Cerebellar cortex (tissue), 1 donor: ENCODE data around the gene ANO3.
"Not testable (repeated sequence)": the region's sequence is repeated elsewhere in the genome, so short reads cannot be mapped to it uniquely, and the experiment has no call there.

Experiments
- DNase-seq: peaks from one replicate; pipeline ENCODE4 v3.0.0-alpha.2; 2015; ENCODE audit warnings: low spot score

Gene ANO3

GRCh38 chr11:26575946-26576345 lies 244.0 kb downstream of the ANO3 start:
- DNase-seq, result no peak

DNA sequence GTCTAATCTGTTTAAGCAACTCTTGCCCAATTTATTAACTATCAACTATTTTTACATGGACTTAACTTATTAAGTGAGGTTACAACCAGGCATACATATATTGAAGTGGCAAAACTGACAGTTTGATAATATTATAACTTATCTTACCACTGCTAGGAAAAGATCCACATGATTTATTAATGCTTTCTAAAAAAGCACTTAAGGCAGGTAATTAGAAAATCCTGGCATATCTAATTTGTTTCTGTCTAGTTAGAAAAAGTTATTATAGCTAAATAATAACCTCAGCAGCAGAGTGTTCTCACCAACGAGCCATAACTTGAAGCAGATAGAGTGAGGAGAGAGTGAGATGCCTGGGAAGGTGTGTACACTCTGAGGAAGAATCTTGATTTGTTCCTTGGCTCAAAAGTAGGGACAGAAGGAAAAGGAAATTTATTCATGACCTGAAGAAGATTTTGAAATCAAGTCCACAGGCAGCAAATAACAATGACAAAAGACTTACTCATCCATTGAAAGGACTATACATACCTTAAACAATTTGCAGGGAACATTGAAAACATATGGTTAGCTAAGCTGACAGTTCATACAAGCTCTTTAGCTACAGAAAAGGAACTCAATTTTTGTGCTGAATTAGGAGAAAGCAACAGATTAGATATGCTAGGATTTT lies 247.2 kb downstream of the ANO3 start:
- DNase-seq, result no peak

DNA sequence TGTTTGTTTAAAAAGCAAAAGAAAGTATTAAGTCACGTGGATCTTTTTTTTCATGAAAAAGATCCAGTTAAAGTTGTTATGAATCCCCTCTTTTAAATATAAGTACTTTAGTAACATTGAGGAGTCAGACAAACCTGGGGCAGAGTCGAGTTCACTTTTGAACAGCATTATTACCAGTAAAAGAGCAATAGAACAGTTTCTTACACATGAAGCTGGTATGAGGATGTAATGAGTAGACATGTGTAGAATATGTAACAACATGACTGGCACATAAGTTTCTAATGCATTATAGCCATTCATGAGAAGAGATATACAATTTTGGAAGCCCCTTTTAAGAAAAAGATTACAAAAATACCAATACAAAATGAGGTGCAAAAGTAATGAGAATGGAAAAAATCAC lies 247.8 kb downstream of the ANO3 start:
- DNase-seq, result no peak

DNA sequence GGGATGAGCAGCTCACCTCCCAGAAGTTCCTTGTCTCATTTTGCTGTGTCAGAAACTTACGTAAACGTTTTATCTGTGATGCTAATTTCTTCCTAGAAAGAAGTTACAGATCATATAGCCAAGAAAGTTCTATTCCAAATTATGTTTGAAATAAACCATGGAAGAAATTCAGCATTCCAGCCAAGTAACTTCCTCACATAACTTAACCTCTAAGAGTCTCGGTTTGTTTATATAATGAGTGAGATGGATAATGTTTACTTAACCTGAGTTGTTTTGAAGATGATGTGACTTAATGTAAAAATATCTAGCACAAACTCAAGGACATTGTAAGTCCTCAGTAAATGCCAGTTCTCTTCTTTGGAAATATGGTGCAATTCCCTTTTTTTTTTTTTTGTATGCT lies 249.0 kb downstream of the ANO3 start:
- no peak for DNase-seq

GRCh38 chr11:26583550-26583949 lies 251.6 kb downstream of the ANO3 start:
- no peak for DNase-seq

GRCh38 chr11:26584818-26585217 lies 252.9 kb downstream of the ANO3 start:
- no peak for DNase-seq

GRCh38 chr11:26587073-26587472 lies 255.1 kb downstream of the ANO3 start:
- DNase-seq, result no peak

DNA sequence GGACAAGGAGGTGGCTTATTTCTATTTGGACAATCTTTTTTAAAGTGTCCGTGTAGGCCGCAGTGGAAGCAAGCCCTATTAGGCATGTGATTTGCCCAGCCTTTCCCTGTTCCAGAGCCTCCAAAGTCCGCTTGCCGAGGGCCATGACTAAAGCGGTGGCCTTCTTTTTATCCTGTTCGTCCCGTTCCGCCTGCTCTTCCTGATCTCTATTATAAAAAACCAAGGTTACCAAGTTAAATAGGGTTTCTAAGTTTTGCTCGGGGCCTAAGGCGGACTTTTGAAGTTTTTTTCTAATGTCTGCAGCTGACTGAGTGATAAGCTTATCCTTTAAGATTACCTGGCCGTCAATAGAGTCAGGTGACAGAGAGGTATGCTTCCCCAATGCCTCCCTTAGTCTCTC lies 261.8 kb downstream of the ANO3 start:
- no peak for DNase-seq

DNA sequence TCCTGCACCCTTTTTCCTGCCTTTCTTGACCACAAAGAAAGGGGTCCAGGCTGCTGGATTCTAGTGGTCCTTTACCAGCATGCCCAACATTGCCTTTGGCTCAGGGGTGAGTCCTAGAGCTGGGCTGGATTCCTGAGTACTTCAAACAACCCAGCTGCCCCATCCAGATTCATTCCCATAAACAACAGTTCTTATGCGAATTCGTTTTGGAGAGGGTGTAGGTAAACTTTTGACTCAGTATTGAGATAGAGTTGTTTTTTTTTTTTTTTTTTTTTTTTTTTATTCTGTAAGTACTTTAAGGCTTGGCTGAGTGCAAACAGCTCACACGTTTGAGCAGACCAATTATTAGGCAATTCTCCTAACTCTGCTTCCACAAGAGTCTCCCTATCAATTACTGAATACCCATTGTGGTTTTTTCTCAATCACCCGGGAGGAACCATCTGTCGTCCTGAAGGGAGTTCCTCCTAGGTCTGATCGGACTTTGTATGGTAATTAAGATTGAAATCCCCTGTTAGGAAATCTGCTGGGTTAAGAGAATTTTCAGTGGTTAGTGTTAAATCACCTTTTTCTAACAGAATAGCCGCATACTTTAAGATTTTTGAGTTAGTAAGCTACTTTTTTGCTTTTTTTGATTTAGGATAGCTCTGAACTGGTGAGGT lies 263.4 kb downstream of the ANO3 start:
- DNase-seq, result not testable (repeated sequence)

DNA sequence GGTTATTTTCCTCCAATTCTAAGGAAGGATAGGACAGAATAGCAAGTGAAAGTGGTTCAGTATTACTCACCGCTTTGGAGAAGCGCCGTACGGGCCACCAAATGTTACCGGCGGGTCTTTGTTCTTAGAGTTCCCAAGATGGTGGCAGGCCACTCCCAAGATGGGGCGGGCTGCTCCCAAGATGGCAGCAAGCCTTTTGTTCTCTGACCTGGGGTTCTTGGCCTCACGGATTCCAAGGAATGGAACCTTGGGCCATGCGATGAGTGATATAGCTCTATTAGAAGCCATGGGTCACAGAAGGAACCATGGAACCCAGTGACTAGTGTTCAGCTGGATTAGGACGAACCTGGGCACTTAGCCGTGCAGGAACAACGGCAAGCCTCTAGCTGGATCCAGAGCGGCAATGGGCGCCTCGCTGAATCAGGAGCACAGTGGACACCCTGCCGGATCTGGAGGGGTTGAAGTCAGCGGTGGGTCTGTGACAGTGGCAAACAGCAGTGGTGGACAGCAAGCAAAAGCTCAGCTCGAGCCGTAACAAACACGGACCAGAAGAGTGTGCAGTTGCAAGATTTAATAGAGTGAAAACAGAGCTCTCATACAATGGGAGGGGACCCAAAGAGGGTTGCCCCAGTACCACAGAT lies 265.2 kb downstream of the ANO3 start:
- DNase-seq, result not testable (repeated sequence)

- no peak for DNase-seq
These were observed 266.0 kb downstream of the ANO3 start for GRCh38 chr11:26597899-26598298.

DNA sequence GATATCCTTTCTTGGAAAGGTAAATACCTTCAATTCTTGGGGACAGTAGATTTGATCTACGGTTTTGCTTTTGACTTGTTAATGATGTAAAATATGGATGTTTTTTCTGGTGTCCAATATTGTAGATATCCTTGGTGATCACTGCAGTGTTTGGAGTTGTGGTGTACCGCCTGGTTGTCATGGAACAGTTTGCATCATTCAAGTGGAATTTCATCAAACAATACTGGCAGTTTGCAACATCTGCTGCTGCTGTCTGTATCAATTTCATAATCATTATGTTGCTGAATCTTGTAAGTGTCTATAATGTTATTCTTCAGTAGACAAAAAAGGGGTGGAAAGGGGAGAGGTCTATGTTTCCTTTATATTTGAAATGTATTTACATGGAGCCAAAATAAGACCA lies 267.5 kb downstream of the ANO3 start:
- no peak for DNase-seq

DNA sequence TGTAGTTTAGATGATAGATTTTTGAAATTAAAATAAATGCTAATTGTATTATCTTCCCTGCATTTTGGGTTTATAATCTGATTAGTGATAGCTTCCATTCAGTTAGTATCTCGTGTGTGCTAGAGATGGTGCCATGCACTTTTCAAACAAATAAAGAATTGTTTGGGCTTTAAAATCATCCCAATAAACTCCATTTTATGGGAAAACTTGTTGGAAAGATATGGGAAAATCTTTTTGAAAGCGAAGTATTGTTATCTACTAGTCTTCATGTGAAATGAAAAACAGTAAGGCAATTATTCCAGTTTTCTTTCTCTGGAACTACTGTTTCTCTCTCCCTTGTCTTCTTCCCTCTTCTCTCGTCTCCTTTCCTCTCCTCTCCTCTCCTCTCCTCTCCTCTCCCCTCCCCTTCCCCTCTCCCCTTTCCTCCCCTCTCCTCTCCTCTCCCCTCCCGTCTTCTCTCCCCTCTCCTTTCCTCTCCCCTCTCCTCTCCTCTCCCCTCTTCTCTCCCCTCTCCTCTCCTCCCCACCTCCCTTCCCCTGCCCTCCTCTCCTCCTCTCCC lies 268.0 kb downstream of the ANO3 start:
- DNase-seq, result no peak

DNA sequence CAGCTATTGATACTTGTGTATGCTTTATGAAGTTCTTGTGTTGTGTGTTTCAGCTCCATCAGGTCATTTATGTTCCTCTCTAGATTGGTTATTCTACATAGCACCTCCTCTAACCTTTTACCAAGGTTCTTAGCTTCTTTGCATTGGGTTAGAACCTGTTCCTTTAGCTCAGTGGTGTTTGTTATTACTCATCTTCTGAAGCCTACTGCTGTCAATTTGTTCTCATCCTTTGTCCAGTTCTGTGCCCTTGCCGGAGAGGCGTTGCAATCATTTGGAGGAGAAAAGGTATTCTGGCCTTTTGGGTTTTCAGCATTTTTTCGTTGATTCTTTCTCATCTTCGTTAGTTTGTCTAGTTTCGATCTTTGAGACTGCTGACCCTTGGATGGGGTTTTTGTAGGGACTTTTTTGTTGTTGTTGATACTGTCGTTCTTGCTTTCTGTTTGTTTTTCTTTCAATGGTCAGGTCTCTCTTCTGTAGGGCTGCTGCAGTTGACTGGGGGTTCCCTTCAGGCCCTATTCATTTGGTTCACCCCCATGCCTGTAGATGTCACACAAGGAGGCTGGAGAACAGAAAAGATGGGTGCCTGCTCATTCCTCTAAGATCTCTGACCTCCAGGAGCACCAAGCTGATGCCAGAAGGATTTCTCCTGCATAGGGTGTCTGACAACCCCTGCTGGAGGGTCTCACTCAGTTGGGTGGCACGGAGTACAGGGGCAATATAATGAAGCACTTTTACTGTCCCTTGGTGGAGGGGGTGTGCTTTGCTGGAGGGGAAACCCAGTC lies 276.0 kb downstream of the ANO3 start:
- no peak for DNase-seq

GRCh38 chr11:26608507-26609146 lies 276.7 kb downstream of the ANO3 start:
- no peak for DNase-seq

- no peak for DNase-seq
These were observed 281.8 kb downstream of the ANO3 start for GRCh38 chr11:26613759-26614158.

GRCh38 chr11:26618441-26618840 lies 286.5 kb downstream of the ANO3 start:
- DNase-seq, result no peak

DNA sequence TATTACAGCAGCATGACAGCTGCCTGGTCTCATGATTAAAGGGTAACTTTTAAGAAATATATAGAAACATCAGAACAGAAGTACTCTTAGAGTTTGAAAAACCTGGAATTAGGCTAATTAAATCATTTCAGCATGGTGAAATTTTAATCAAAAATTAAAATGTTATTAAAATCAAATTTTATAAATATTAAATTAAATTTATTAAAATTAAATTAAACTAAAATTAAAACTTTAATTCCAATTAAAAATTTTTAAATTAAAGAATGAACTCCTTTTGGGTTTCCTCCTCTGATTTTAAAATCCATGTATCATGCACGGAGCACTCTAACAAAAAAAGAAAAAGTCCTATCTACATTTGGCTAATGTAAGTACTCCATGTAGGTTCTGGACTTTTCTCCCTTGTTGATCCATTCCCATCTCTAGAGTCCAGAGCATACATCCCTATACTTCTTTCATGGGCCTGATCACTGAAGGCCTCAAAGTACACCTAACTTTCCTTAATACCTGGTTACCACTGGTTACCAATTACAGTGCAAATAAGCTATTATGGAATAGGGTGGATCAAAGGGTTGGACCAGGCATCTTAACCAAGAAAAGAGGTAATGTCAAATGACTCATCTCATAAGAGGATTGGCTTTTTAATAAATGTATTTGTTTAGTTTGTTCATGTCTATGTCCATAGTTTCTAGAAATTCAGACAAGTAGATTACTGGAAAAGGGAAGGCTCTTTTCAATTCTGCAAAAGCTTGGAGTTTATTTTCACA lies 288.5 kb downstream of the ANO3 start:
- DNase-seq, result no peak

- DNase-seq, result no peak
These were observed 289.2 kb downstream of the ANO3 start for GRCh38 chr11:26621132-26621531.

- no peak for DNase-seq
These were observed 290.3 kb downstream of the ANO3 start for GRCh38 chr11:26622181-26622580.

- DNase-seq, result no peak
These were observed 291.2 kb downstream of the ANO3 start for GRCh38 chr11:26623076-26623659.
